Renal cortex interstitium (tissue), 11 donors: ENCODE results near the gene MGST2. TPM values are rescaled to one million over a fixed set of nuclear protein-coding genes. Genes with fewer than 3 reads are reported as not detected.
A peak's percentile ranks its signal among the peaks of the same experiment; 100 is the strongest.

Source experiments
- DNase-seq, 11 donors: peaks; one replicate each; pipeline ENCODE4 v3.0.0-alpha.2; 2013; ENCODE audit warnings: low read depth in 9 of 11, low spot score in 4 of 11; ENCODE audit errors: extremely low read depth in 1 of 11
- polyA plus RNA-seq, 3 donors: library from polyadenylated mRNA; unstranded; fragments of 120-200 nt; gene quantifications; one replicate each; pipeline ENCODE4 v1.2.1, GENCODE V29; 2013; ENCODE audit not compliant: insufficient read length in 3 of 3

Gene MGST2
- polyA plus RNA-seq, 3 donors = 48.6 to 58.9 (median 56.9) TPM

- no peak for DNase-seq
Observed at GRCh38 chr4:139721789-139722188, 56.2 kb downstream of the MGST2 start.

- DNase-seq = no peak
Observed at GRCh38 chr4:139725236-139725635, 59.6 kb downstream of the MGST2 start.

DNA sequence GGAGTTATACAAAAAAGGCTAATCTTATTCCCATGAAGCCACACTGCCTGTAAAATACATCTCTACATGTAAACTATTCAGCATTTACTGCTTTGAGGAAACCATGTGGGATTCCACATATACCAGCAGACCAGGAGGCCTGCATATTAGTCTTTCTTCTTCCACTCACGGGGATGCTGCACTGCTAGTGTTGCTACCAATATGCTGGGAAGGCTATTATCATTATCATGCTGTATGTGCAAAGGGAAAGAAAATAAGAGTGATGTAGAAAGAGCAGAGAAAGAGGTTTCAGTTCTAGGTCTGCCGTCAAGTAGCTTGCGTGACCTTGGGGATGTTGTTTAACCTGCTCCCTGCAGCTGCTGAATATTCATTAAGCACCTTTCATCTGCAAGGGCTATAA is 61.0 kb downstream of the MGST2 start:
- DNase-seq = no peak

- DNase-seq = no peak
Observed at GRCh38 chr4:139728146-139728545, 62.5 kb downstream of the MGST2 start.

DNA sequence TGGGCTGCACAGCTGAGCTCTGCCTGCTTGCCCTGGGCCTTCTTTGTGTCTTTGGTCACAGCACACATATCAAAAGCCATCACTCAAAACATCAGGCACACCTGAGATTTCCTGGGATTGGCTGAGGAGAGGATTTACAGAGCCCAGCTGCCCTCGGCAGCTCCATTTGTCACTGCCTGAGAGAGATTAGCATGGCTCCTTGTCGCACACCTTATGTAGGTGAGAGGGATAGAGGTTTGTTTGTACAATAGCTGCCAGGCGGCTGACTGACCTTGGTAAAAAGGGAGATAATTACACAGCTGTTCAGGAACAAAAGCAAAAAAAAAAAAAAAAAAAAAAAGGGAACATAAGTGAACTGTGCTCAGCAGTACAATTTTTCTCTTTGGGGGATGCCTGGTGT is 63.2 kb downstream of the MGST2 start:
- no peak for DNase-seq

DNA sequence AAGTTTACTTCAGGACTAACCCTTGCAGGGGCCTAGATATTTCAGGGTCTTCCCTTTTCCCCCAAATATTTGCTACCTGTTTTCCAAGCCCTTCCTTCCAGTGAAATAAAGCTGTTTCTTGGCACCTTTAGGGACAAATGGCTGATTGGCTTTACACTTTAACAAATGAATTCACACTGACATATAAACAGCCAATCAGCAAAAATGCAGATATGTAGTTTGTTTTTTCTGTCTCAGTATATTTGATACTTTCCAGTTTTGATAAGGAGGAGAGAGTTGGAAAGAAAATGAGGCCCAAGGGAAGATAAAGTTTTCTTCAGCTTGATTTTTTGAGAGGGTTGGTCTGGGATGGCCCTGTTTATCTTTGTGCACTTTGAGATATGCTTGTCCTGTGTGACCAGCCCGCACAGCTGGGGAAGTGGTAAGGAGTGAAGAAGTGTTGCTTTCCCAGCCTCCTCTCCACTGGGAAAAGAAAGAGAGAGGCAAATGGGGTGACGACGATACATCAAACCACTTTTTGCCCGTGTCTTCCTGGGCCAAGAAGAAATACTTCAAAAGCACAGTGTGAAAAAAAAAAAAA is 67.5 kb downstream of the MGST2 start:
- no peak for DNase-seq

DNA sequence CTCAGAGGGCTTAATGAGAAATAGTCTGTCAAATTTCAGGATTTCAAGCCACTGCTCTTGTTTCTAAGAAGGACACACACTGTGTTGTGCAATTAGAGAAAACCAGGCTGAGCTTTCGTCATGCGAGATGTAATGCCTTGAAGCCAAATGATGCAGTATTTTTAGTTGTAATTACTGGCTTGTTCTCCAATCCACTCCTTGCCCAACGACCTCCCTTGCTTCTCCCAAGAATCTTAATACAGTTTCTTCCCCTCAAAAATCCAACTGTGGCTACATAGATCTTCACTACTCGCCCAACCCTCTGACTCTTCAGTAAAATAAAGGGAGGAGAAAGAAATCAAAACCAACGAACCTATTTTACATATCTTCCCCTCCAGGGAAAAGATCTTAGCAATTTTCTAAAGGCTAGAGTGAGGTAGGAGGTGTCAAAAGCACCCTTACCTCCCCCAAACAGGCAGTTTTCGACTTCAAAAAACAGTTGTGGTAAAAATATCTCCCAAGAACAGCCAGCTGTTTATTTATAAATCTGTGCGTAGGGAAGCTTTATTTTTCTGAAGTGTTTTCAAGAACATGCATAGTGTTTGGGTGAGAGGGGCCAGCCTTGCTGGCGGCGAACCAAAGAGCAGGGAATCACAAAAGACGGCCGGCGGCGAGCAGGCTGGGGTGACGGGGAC is 68.7 kb downstream of the MGST2 start:
- no peak for DNase-seq

- DNase-seq = peak; percentile 79 to 94 (median 89)
Observed at GRCh38 chr4:139734875-139735380, 69.3 kb downstream of the MGST2 start.

- peak in 3 of 11 donors; percentile 40 to 55 (median 51) for DNase-seq
Observed at GRCh38 chr4:139735381-139736273, 70.0 kb downstream of the MGST2 start.

DNA sequence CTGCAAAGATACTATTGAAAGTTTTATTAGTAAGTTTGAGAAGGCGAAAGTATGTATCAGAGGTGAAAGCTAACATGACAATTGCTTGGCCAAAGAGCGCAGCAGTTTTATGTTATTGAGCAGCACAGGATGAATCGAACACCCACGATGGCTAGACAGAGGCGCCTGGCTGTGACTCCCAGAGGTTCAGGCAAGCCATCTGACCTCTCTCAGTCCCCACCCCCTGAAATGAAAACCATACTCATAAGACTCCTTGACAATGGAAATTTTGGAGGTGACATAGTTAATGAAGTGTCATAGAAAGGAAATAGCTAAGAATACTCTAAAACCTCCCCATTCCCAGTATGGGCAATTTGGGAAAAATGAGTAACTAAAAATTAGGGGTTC is 70.6 kb downstream of the MGST2 start:
- no peak for DNase-seq

DNA sequence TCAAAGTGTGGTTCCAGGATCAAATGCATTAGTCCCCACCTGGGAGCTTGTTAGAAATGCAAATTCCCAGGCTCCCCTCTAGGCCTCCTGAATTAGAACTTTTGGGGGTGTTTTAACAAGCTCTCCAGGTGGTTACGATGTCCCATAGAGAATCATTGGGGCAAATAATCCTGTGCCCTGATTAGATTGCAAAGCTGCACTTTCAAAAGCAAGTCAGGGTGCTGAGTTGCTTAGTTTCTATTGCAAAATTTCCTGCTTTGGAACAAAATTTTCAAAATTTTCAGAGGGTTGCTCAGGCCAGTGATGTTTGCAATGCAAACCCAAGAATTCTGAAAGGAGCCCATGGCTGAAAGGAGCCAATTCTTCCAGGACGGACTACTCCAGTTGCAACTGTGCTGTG is 71.0 kb downstream of the MGST2 start:
- DNase-seq = no peak

- DNase-seq = no peak
Observed at GRCh38 chr4:139738846-139739613, 73.4 kb downstream of the MGST2 start.

GRCh38 chr4:139740121-139740520 is 74.5 kb downstream of the MGST2 start:
- no peak for DNase-seq

DNA sequence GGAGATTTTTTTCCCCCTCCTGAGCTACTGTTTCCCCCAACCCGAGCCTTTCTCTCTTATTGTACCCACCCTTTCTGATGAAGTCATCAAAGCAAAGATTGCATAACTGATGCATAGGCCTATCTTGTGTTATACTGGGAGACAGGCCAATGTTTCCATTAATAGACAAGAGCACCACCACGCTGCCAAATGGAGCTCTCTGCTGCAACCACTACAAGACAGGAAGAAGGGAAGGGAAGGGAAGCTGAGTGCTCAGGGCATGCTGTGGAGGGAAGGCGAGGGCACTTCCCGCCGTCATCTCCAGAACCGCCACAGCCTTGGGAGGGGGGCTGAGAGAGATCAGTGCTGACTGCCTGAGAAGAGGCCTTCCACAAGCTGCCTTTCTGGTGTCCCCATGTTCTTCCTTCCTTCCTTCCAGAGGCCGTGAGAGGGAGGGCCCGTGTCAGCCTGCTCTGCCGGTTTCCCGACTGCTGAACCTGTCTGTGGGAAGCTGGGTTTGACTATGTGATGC is 75.0 kb downstream of the MGST2 start:
- no peak for DNase-seq

DNA sequence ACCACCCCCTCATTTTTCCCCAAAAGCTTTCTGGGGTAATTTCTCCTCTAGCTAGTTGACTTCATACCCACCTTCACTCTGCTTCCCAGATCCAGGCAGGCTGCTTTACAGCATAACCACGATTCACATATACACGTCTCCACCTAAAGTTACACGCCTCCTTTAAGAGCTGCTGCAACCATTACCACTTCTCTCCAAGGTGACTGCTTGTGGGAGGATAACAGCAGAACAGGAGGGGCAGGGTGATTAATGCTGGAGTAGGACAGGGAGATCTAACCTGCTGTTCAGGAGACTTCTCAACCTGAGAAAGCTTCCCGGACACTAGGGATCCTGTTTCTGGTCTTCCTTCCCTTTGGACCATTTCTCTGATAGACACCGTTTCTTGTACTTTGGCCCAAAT is 77.4 kb downstream of the MGST2 start:
- no peak for DNase-seq

- DNase-seq = no peak
Observed at GRCh38 chr4:139744232-139744631, 78.6 kb downstream of the MGST2 start.

GRCh38 chr4:139745111-139745639 is 79.6 kb downstream of the MGST2 start:
- DNase-seq = no peak

DNA sequence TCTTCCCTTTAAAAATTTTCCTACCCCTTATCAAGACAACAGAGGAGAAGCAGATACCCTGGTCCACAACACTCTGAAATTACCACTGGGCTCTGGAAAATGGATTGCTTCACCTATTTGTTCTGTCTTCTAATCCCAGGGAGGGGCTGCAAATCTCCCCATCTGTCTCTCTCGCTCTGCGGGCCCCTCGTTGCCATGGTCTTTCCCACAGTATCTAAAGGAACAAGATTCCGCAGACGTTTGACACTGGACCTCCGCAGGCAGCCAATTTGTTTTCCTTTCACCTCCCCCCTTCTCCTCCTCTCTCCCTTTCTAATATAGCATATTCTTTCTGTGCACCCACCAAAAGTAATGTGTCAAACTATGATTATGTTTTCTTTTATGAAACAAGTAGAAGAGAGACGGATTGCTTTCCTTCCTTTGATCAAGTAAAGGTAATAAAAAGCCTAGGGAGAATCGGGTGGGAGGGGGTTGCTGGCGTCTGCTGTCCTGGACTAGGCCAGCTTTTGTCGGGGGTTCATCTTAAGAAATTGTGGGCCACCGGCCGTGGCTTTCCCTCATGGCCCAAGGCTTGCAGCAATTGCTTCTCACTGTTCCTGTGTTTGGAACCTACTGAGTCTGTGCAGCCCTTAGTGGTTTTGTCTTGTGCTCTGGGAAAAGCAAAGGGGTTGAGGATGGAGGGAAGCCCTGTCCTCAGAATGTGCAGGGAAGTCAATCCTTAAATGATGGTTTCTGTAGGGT is 81.0 kb downstream of the MGST2 start:
- DNase-seq = peak in 1 of 11 donors; percentile 58
